SHP77 treated with DMSO at 0.1 percent for 48 hours (cell line): ENCODE measurements around the gene GPR137.

ENCODE experiments used
- DNase-seq: peaks from one replicate; lab custom pipeline; 2025; lab: John Stamatoyannopoulos, UW

GPR137 gene

DNA sequence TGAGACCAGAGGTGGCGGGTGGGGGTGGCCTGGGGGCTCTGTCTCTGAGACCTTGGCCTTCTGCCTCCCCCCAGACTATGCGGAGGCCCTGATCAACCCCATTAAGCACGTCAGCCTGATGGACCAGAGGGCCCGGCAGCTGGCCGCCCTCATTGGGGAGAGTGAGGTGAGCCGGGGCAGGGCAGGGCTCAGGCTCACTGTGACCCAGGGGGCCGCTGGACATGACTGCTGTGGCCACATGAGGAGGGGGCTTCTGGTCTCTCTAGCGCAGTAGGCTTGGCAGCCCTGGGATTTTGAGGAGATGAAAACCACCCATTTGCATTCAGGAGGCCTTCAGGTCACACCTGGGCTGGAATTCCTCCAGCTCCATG lies 21.7 kb upstream of the GPR137 start:
- DNase-seq, result no peak

DNA sequence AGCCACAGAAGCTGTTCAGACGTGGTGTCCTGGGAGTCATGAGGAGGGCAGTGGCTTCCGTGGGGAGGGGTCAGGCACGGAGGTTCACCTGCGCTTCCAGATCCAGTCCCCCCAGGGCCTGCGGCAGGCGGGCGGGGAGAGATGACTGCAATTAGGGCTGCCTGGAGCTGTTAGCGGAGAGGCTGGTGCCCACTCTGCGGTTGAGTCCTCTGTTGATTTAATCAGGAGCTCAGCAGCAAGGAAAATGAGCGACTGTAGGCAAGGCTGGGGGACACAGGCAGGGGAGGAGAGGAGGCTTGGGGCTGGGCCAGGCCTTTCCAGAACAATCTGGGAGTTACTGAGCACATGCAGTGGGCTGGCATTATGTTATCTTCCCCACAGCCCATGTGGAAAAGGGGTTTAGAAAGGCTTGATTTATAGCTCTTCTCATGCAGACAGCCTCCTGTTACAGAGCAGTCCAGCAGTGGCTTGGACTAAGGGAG lies 21.2 kb upstream of the GPR137 start:
- DNase-seq, result no peak

GRCh38 chr11:64265176-64266160 lies 20.2 kb upstream of the GPR137 start:
- no peak for DNase-seq

GRCh38 chr11:64266339-64266738 lies 19.3 kb upstream of the GPR137 start:
- DNase-seq, result no peak

DNA sequence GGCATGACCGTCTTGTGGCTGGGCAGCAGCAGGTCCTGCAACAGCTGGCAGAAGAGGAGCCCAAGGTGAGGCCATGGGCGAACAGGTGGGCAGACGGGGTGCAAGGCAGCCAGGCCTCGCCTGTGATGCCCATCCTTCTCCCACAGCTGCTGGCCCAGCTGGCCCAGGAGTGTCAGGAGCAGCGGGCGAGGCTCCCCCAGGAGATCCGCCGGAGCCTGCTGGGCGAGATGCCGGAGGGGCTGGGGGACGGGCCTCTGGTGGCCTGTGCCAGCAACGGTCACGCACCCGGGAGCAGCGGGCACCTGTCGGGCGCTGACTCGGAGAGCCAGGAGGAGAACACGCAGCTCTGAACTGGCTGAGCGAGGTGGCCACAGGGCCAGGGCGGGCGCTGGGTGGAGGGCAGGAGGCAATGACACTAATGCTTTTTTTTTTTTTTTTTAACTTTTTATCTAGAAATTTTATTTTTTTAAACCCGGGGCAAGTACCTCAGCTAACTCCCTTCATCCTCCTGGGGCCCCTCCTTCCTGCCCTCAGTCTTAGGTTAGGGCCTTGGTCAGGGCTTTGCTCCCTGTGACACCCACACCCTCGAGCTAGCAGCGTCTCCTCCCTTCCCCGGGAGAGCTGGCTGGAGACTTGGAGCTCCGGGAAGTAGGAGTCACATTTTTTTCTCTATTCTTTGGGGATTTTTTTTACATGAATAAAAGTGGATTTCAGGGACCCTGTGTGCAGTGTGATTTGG lies 18.3 kb upstream of the GPR137 start:
- DNase-seq, result no peak

GRCh38 chr11:64268025-64268892 lies 17.4 kb upstream of the GPR137 start:
- DNase-seq, result no peak

- no peak for DNase-seq
These were observed 16.6 kb upstream of the GPR137 start for GRCh38 chr11:64268893-64269539.

DNA sequence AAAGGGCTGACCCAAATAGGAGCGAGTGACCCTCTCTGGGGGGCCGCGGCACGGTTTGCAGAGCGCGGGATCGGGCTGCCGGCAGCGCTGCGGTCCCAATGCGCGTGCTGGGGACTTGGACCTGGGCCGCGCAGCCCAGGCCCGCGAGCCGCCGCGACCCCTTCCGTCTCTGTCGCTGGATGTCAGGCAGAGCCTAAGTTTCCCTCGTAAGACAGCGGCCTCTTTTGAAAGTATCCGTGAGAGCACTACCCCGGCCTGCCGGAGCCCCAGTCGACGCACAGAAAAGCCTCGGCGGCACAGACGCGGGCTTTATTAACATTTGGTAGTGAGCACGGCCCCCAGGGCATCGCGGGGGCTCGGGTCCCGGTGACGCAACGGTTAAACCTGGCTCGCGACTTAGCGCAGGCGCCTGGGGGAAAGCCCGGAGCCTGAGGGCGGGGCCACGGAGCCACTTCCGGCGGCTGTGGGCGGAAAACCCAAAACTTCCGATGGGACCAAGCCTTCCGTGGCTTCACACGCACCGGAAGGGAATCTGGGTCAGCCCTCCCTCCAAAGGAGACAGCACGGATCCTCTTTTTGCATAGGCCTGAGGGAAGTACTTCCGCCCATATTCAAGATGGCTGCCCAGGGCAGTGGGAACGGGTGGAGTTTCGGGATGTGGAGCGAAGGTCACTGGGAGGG lies 16.0 kb upstream of the GPR137 start:
- peak; percentile 98 for DNase-seq

DNA sequence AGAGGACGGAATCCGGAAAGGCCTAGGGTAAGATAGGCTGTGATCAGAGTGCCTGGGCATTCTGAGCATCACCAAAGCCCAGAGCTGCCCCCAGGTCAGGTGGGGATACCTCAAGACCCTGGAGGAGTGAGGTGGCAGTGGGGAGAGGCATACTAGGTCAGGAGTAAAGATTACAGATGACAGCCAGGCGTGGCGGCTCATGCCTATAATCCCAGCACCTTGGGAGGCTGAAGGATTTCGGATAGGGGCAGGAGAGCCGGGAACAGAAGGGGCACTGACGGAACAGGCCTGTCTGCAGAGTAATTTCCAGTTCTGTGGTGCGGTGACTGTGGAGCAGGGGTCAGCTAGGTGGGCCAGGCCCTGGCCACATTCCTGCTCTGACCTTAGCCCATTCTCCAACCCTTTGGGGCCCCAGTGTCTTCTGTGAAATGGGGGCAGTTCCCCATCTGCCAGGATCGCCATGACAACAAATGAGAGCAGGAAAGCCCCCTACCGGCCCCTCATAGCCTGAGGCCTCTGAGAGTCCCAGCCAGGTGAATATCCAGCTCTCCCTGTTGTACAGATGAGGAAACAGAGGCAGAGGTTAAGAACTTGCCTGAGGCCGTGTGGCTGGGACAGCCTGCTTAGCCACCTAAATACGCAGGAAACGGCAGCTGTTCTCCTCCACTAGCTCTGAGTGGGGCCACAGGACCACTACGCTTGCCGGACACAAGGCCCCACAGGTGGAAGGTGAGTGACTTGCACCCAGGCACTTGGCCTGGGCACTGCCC lies 10.4 kb upstream of the GPR137 start:
- no peak for DNase-seq

DNA sequence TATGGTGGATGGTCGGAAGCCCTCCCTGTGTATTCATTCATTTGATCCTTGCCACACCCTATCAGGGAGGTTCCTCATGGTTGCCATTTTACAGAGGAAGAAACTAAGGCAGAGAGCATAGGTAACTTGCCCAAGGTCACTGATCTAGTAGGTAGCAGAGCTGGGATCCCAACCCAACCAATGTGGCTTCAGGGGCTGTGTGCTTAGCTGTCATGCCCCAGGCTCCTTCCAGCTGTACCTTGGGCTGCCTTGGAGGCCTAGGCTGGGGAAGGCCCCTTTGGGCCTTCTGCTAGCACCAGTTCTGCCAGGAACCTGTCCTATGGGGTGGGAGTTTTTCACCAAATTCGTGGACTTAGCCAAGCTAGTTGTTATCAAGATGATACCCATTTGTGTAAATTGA lies 9.8 kb upstream of the GPR137 start:
- no peak for DNase-seq

GRCh38 chr11:64276653-64277431 lies 8.8 kb upstream of the GPR137 start:
- DNase-seq, result no peak

DNA sequence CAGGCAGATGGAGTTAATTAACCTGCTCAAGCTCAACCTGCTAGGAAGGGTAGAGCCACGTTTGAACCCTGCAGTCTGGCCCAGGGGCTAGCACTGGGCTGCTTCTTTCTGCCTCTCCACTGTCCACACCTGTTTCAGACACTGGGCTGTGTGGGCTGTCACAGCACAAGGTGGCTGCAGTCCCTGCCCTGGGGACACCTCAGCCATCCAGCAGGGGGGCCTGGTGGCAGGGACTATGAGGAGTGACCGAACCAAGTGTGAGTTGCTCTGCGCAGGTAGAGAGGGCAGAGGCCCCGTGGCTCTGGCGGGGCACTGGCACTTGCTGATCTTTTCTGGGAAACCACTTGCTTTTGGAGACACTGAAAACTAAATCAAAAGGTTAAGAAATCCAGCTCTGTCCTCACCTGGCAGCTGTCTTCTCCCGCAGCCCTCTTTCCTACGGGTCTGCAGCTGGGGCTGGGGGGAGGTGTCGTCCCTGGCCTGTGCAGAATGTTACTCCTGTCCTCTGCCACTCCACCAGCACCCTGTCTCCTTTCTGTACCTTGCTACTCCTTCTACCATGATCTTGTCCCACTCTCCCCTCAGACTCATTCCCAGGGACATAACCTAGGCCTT lies 7.0 kb upstream of the GPR137 start:
- no peak for DNase-seq

- DNase-seq, result no peak
These were observed 3.5 kb upstream of the GPR137 start for GRCh38 chr11:64281957-64282770.

DNA sequence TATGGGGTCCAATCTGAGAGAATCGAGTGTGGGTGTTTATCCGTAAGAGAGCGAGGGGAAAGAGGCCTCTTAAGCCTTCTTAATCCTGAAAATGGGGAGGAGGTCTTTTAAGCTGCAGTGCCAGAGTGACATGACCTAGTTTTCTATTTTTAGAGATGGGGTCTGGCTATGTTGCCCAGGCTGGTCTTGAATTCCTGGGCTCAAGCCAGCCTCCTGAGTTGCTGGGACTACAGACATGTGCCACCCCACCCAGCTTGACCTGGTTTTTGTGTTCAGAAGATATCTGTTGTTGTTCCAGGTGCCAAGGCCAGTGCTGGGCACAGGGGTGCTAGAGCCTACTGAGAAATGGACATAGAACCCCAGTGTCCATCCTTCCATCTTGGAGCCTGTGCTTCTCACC lies 2.6 kb upstream of the GPR137 start:
- DNase-seq, result no peak

- peak; percentile 73 for DNase-seq
These were observed 1.3 kb upstream of the GPR137 start, which contains the start of gene BAD for GRCh38 chr11:64284048-64284961. BAD (minus strand) TSS chr11:64284665; CDS start chr11:64284368, 297 bp downstream.

DNA sequence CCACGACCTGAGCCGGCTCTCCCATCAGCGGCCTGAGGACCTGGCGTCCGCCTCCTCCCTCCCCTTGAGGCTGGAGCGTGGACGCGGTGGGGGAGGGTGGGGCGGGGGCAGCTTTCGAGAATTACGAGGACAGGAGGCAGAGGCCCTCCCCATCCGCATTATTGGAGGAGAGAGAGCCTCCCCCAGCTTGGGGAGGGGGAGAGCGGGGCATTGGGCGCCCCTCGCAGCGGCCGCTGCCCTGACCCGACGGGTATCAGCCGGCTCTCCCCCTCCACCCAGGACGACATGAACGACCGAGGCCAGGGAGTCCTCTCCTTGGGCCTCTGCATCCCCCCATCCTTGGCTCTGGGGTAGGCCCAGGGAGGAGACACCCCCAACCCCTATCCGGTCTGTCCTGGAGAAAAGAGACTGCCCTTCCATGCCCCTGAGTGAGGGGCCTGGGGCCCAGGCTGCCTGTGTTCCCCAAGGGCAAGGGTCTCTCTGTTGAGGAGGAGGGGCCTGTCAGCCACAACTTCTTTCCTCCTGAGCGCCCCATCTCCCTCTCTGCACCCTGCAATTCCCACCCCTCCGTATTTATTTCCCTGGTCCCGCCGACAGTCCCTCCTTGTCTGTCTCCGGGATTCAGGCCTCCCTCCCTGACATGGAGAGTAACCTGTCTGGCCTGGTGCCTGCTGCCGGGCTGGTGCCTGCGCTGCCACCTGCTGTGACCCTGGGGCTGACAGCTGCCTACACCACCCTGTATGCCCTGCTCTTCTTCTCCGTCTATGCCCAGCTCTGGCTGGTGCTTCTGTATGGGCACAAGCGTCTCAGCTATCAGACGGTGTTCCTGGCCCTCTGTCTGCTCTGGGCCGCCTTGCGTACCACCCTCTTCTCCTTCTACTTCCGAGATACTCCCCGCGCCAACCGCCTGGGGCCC lies 495 bp downstream of the GPR137 start:
- DNase-seq, result peak; percentile 24
